ENCODE data around the gene ACSS3.
"Not testable (repeated sequence)": the region's sequence is repeated elsewhere in the genome, so short reads cannot be mapped to it uniquely, and the experiment has no call there.

The ACSS3 gene

DNA sequence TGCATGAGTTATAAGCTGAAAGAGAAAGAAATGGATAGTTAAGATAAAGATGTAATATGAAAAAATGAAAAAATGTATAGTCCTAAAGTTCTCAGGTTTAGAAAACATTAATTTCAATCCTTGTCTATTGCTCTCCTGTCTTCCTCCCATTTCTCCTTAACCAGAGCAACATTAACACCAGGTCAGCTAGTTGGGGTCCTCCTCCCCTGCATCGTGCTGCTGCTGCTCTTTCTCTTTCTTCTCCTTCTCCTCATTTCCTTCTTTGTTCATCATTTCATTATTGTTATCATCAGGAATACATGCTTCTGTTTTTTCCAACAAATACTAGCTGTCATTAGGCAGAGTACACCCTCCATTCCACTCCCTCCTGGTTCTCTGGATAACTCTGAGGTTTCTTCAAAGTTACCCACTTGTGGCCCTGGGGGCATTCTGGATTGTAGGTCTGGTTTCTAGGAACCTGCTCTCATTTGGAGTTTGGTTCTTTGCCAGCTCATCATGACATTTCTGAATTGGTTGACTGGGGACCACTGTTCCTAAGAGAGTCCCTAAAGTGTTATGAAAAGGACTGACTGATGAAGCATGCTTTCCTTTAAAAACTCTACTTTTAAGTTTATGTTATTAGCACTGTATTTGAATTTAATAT, 17.0 kb downstream of the ACSS3 start:
- no peak for DNase-seq

DNA sequence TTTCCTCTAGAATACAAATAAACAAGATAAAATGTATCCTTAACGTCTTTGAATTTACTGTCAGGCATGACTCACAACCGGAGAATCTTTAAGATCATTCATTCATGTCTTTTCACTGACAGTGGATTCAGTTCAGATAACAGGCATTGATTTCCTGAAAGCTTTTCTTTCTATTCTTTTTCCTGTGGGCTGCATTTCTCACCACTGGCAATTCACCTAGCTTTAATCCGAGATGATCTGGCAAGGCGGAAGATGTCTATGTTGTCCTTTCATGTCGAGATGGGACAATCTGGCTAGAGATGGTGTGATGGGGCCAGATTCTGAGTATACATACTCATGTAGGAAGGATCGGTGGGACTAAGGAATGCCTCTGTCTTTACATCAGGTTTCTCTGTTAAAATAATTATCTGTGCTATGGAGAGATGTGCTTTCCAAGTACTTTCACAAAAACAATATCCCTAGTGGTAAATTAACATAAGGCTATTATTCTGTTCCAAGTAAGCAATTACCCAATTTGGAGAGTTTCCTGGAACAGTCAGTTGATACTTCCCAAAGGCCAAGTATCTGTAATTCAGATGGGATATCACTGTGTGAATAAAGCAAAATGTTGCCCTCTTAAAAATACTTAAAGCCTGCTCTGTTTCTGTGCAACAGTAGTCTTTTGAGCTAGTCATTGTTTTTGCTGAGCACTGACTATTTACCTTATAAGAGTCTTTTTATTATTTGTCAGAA, 17.8 kb downstream of the ACSS3 start:
- no peak for DNase-seq

DNA sequence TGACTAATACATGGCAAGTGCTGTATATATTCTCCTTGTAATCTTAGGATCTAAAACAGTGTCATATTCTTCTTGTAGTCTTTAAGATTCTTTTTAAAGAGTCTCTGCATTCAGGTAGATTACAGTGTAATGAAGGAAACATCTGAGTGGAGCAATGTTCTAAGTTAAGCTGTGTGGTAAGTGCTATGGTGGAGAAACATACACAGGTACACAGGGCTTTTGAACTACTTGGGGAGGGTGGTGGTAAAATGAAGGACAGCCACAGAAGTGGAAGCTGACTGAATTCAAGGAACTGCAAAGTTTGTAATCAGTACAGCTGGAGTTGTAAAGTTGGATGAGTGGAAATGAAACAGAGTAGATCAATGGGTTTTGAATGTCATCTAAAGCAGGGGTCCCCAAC, 27.8 kb downstream of the ACSS3 start:
- no peak for DNase-seq

DNA sequence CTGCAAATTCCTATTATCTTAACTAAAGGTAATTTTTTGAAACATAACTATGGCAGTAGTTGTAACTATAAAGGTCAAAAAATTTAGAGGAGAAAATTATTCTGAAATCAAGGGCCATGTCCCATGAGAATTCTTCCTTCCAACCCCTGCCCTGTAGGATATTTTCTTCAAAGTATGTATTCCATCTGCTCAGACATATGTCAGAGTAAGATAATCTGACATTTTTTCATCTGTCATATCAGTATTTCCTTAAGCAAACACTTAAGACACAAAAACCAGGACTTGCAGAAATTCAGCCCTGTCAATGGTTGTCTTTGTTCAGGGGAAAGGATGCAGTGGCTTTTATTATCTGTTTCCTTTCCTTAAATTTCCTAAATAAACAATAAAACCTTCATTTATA, 36.3 kb downstream of the ACSS3 start:
- DNase-seq = no peak

DNA sequence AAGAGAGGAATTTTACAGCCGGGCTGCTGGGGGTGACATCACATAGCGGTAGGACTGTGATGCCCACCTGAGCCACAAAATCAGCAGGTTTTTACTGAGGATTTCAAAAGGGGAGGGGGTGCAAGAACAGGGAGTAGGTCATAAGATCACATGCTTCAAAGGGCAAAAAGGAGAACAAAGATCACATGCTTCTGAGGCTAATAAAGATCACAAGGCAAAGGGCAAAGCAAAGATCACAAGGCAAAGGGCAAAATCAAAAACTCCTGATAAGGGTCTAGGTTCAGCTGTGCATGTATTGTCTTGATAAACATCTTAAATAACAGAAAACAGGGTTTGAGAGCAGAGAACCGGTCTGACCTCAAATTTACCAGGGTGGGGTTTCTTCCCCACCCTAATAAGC, 41.2 kb downstream of the ACSS3 start:
- DNase-seq = not testable (repeated sequence)

DNA sequence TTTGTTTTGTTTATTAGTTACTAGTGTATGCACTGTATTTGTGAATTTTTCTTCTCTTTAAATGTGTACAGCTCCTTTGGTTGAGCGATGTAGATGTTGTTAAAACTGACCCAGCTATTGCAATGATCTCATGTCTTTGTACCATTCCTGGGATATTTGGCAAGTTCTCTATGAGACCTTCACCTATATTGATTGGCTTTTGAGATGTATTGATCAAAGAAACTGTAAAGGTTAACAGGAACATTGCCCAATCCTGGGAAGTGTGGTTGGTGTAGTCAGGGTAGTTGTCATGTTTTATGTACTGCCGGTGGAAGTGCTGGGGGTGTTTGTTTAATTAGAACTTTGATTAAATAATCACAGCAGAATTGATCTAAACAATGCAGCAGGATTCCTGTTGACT, 43.1 kb downstream of the ACSS3 start:
- DNase-seq = no peak

DNA sequence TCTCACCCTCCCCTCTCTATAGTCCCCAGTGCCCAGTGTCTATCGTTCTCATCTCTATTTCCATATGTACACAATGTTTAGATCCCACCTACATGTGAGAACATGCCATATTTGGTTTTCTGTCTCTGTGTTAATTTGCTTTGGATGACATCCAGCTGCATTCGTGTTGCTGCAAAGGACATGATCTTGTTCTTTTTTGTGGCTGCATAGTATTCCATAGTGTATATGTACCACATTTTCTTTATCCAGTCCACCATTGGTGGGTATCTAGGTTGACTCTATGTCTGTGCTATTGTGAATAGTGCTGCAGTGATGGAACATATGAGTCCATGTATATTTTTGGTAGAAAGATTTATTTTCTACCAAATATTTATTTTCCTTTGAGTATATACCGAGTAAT, 45.7 kb downstream of the ACSS3 start:
- DNase-seq = no peak

DNA sequence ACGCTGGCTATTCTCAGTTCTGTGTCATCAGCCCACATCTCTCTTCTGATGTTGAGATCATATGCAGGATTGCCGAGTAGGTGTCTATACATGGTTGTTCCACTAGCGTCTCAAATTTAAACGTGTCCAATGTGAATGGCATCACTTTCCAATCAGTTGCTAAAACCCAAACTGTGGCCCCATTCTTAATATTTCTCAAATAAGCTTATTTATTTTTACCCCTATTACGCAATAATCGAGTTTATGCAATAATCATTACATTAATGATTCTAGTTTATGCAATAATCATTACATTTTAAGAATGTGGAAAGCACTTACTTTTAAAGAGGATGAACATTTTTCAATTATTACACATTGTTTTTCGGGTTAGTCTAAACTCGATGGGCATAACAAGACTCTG, 47.8 kb downstream of the ACSS3 start:
- DNase-seq = no peak

DNA sequence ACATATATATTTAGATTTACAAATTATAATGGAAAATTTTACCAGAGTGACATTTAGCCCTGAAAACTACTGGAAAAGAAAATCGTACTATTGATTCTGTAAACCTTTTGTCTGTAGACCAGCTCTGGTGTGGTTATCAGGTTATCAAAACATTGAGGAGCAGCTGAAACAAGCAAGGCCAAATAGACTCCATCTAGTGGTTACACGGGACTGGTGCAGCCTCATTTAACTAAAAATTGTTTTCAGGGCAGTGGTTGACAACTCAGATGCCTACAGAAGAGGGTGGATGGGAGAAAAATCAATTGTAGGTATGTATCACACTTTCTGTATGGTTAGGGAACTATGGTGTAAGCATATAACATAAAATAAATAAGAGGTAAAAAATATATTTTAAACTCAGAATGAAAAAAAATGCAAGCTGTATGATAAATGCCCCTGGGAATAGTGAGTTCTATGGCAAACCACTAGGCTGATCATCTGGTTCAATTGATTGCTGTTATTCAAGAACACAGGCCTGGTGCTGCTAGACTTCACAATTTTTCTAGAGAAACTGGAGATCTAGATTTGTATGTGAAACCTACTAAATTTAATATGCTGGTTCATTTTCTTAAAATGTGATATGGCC, 51.2 kb downstream of the ACSS3 start:
- DNase-seq = peak; percentile 35

DNA sequence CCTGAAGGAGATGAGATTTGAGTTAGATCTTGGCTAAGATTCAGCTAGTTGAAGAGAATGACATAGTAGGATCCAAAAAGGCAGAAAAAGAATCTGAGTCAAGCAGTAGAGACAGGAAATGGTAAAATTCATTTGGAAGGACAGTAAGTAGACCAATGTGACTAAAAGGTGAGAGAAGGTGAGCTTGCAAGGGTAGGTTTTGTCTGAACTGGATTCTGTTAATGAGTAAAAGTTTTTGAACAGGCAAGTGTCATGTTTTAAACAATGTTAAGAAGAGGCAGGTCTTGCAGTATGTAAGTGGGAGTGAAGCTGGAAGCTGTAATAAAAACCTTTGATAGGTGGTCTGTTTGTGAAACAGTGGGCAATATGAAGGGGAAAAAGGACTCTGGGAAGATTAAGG, 58.6 kb downstream of the ACSS3 start:
- no peak for DNase-seq

DNA sequence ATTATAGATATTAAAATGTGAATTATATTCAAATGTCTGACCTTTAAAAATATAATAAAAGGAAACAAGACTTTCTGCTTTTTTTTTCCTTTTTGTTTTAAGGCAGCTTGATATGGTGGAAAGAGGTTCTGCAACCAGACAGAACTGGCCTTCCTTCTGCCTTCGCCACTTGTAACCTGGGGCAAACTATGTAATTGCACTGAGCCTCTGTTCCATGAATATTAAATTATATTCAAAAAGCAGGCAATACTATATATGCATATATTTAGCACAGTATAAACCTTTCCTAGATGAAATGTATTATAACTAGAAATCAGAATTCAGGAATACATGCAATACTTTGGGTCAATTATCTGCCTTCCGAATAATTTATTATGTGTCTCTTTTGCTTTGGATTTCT, 59.9 kb downstream of the ACSS3 start:
- no peak for DNase-seq

DNA sequence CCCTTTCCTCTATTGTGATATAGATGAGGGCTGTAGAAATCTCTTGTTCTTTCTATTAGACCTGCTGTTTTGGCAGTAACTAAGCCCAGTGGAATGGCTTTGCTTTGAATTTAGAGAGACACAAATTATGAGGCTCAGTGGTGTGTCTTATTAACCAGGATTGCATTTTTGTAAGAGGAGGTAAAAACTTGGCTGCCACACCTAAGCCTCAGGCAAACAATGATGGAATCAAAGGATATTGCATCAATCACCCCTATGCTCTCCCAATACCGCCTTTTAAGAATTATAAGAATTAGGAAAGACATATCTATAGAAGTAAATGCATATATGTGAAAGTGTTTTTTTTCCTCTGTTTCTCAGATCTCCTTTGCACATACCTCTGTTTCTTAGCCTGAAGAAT, 63.3 kb downstream of the ACSS3 start:
- no peak for DNase-seq

DNA sequence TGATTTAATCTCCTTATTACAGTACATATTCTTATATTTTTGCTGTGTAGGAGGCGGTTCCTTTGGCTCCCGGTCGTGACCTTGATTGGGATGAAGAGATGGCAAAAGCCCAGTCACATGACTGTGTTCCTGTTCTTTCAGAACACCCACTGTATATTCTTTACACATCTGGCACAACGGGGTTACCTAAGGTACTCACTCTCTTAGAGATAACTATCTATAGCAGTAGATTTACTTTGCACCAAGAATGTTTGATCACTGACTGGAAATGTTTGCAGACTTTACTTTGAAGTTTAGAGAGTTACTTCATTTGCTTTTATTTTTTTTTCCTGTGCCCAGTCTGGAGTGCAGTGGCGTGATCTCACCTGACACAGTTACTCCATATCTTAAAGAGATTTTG, 65.2 kb downstream of the ACSS3 start:
- DNase-seq = no peak

DNA sequence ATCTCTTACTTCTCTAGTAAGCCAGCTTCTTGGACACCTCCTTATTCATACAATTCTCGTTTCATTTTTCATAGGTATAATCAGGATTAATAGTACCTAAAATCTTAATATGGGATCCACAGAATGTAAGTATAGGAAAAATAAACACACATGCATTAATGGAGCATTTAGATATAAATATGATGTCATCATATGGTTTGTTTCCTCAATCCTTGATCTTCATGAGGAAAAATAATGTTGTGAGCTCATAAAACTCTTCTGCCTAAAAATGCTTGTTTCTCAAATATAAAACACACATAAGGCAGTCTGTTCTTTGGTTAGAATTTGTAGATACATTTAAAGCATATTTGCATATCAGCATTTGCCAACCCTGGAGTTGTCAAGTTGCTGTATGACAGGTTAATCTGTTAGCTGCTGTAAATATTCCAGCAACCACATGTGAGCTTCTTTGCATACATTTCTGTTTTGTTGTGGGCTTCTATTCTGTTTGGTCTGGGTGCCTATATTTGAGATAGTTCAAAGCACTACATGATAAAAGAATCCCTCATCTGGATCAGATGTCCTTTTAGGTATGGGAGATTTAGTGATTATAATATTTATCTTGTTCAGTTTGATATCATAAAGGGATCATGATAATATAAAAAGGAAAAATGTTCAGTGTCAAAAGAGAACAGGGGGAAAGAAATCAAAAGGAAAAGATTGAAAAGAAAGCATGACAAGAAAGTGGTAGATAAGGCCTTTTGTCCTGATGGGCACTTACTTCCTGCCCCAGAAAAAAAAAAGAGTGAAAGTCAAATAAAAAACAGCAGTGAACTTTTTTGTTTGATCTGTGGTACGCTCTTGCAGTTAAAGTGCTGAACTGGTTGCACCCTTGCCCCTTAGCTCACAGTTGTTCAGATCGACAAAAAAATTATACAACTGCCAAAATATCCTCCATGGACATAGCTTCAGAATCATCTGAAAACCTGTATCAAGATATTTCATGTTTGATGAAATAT, 68.6 kb downstream of the ACSS3 start:
- DNase-seq = peak; percentile 62

DNA sequence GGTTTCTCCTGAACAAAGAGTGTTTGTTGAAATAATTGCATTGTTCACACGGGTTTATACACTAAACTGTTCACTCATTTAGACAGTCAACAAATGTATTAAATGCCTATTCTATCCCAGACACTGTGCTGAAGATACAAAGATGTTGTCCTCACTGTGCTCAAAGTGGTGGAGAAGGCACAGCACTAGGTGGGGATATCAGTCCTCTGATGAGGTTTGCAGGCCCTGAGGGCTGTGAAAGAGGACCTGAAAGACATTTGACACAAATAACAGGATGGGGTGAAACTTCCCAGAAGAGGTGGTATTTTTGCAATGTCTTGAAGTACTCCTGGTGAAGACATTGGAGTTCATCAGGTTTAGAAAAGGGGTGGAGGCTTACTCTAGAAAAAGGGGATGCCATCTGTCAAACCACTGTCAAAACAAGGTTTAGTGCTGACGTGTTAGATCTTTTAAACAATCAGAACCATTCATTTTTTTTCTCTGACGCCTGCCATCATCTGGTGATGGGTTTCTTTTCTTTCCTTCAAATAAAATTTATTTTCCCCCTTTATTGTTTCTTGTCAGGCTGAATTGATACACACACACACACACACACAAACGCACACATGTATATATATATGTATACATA, 69.5 kb downstream of the ACSS3 start:
- DNase-seq = no peak

DNA sequence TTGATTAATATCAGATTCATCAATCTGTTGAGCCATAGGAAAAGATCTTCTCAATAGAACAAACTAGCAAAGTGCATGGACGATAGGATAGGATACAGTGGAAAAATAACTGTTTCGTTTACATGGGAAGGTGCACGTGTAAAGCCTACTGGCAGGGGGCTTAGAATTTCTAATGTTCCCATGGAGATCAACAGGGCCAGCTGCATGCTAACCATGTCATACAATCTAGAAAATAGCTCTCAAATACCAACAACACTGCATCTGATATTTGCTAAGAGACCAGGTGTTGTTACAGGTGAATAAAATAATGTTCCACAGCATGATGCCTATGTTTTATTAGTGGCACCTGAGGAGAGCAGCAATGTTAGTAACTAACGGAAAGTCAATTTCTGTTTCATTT, 72.5 kb downstream of the ACSS3 start:
- DNase-seq = peak; percentile 26

DNA sequence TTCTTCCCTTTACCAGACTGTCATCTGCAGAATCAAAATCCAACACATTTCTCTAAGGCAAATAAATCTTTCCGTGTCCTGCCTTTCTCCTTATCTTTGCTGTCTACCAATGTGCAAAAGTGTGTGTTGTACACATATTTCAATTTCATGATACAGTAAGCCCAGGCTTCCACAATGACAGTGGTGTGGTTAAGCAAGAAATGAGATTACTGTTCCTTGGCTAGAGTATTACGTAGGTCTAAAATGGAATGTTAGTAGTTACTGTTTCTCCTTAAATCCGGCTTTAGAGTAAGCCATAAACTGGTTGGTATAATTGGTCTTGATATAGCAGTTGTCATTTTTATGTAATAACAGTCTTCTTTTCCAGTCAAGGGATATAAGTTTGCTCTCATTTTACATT, 82.0 kb downstream of the ACSS3 start:
- DNase-seq = no peak

DNA sequence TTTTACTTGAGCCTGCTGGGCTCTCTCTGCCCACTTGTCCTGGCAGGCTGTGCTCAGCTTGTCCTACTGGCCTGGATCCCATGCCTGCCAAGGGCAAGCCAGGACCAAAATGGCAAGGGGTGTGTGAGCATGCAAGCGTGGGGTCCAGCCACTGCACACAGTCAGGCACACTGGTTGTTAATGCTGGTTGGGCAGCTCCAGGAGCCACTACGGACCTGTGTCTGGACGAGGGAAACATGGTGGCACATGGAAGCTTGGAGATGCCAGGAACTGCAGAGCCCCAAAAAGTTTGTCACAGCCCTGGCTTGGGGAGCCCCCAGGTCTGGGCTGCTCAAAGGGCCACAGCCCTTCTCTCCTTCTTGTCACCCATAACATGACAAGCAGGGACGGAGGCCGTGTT, 83.8 kb downstream of the ACSS3 start:
- no peak for DNase-seq

DNA sequence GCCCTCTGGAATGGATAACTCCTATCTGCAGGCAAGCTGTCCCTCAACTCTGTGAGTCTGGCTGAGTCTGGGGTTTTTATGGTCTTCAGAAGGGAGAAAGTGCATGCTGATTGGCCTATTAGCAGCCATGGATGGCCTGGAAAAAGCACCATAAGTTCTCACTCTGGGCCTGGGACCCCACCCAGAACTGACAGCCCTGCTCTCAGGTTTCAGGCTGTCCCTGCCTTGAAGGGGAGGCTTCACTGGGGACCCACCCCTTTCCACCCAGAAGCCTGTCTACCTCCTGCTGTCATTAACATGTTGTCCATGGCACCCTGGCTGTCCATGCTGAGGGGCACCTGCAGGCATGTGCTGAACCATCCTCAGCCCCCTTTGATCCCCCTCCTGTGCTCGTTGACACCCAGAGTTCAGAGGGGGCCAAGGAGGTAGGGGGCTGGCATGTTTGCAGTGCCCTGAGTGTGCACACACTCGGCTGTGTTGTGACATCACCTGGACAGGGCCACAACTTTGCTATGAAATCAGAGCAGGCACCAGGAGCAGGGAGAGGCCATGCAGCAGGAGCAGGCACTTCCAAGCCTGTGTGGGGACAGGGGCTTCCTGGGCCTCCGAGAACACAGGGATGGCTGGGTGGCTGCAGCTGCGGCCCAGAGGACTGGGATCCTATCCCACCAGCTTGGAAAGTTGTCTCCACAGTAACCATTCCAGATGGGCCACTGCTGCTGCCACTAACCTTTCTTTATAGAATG, 84.7 kb downstream of the ACSS3 start:
- DNase-seq = no peak

DNA sequence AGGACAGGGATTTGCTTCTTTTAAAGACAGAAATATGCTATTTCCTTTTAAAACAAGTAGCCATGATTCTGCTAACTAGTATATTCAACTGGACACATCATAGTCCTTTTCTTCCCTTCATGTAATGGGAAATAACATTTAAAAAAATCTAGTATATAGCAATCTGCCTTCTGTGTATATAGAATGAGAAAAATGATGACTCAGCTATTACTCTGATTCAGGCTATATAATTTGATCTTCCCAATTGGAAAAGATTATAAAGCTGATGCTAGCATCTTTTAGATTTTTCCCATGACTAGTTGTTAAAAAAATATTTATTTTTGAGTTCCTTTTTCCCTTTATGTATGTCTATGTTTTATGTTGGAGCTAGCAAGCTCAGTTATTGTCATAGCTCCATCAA, 86.9 kb downstream of the ACSS3 start:
- DNase-seq = no peak

DNA sequence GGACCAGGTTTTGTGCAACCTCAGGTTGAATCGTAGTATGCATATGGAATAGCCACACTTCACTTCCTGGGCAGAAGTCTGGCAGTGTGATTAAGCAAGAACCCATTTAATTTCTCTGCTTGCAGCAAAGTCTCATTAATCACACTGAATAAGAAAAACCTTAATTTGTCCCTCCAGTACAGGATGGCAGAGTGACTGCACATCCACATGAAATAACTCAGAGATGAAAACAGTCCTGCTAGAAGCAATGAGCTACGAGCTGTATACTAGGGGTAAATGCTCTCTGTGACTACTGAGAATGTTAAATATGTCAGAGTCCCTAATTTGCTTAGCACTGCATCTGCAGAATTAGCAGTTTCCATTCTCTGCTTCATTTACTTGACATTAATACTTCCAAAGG, 88.9 kb downstream of the ACSS3 start:
- DNase-seq = no peak

DNA sequence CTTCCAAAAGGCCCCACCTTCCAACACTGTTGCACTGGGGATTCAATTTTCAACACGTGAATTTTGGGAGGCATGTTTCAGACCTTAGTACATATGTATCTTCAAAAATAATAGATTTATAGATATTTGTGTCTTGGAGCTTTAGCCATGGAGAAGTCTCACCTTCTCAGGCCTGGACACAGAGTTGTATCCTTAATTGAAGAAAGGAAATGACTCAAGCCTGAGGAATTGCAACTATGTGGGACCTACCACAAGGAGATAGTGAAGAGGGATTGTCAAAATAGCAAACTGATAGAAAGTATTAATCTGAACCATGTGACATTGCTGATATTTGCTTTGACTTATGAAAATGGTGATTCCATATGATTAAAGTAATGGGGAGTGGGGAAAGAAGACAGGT, 89.8 kb downstream of the ACSS3 start:
- DNase-seq = no peak
